Erythroblast (primary cell): ENCODE data around the gene NFE2L1.

Experiments
- GATA1 ChIP-seq: IDR thresholded peaks from 2 replicates; pipeline ENCODE4 v1.6.1; 2011; ENCODE audit warnings: low read depth, mild to moderate bottlenecking, control low read depth, low read length, moderate library complexity
- POLR2A ChIP-seq: IDR thresholded peaks from 2 replicates; pipeline ENCODE4 v1.6.1; 2011; ENCODE audit warnings: mild to moderate bottlenecking, low read length

DNA sequence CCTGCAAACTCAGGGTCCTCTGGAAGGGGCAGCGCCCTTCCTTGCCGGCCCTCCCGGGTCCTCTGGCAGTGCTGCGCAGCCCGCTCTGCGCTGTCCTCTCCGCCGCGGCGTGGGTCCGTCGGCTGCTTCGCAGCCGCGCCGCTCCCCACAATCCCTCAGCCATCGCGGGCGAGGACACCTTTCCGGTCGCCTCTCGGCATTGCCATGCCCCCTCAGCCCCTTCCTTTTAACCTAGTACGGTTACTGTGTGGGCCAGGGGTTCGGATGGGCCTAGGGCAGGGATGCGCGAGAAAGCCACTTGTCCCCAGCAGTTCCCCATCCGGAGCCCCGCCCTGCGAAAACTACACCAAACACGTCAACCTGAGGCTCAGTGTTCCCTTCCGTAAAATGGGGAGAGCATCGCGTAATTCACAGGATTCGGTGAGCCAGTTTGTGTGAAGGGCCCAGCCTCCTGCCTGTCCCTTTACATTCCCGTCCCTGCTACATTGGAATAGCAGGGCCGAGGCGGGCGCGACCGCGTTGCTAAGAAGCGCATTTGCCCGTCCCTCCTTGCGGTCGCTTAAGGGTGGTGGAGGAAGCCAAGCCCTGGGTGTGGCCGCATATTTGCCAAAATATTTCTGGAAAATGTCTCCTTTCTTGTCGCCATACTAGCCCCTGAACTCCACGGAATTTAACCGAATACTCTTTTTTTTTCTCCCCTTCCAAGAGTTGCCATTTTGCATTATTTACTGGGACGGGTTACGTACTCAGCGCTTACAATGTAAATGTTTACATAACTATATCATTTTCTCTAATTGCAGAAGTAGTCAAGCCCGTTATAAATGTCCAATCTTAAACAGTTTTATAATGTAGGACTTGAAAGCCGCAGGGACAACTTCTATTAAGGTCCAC, 23.8 kb upstream of the NFE2L1 start:
- TF ChIP-seq POLR2A (no peak), GATA1 (no peak)
